MM.1S (cell line): ENCODE results near the gene DOK3.

Experiments
- DNase-seq: peaks from one replicate; pipeline ENCODE4 v3.0.0-alpha.2; 2015
- H2AFZ ChIP-seq: fragments of 300-600 bp; sonication (generic); 2 replicates; pipeline ENCODE4 v1.6.0; 2016; ENCODE audit warnings: antibody characterized with exemption, low read length
- H3F3A ChIP-seq: fragments of 300-600 bp; sonication (generic); 2 replicates; pipeline ENCODE4 v1.6.1; 2016; ENCODE audit warnings: mild to moderate bottlenecking, antibody characterized with exemption, low read length, moderate library complexity, mixed read lengths; ENCODE audit not compliant: insufficient read depth
- H3K27ac ChIP-seq: fragments of 300-600 bp; sonication (generic); 2 replicates; pipeline ENCODE4 v1.5.1; 2016; ENCODE audit warnings: mild to moderate bottlenecking, low read length
- H3K27me3 ChIP-seq: fragments of 300-600 bp; sonication (generic); replicated peaks from 2 replicates; pipeline ENCODE4 v1.6.0; 2016; ENCODE audit warnings: low read length; ENCODE audit not compliant: insufficient read depth
- H3K36me3 ChIP-seq: fragments of 300-600 bp; sonication (generic); replicated peaks from 2 replicates; pipeline ENCODE4 v1.6.1; 2016; ENCODE audit warnings: mild to moderate bottlenecking, low read length, mixed read lengths; ENCODE audit not compliant: insufficient read depth
- H3K4me1 ChIP-seq: fragments of 300-600 bp; sonication (generic); 2 replicates; pipeline ENCODE4 v1.6.1; 2016; ENCODE audit warnings: low read length, mixed read lengths
- H3K4me2 ChIP-seq: fragments of 300-600 bp; sonication (generic); 2 replicates; pipeline ENCODE4 v1.6.0; 2016; ENCODE audit warnings: low read depth, low read length
- H3K4me3 ChIP-seq: fragments of 300-600 bp; sonication (generic); 2 replicates; pipeline ENCODE4 v1.5.1; 2016; ENCODE audit warnings: low read length, mixed read lengths
- H3K79me2 ChIP-seq: fragments of 300-600 bp; sonication (generic); 2 replicates; pipeline ENCODE4 v1.6.1; 2016; ENCODE audit warnings: mixed run types, low read length, mixed read lengths
- H3K9ac ChIP-seq: fragments of 300-600 bp; sonication (generic); 2 replicates; pipeline ENCODE4 v1.6.1; 2016; ENCODE audit warnings: low read length, mixed read lengths
- H3K9me2 ChIP-seq: fragments of 300-600 bp; sonication (generic); replicated peaks from 2 replicates; pipeline ENCODE4 v1.6.1; 2016; ENCODE audit warnings: mild to moderate bottlenecking, low read length, mixed read lengths; ENCODE audit not compliant: insufficient read depth
- H3K9me3 ChIP-seq: fragments of 300-600 bp; sonication (generic); replicated peaks from 2 replicates; pipeline ENCODE4 v1.6.1; 2016; ENCODE audit warnings: mild to moderate bottlenecking, low read length, mixed read lengths; ENCODE audit not compliant: insufficient read depth
- H4K20me1 ChIP-seq: fragments of 300-600 bp; sonication (generic); 2 replicates; pipeline ENCODE4 v1.6.1; 2016; ENCODE audit warnings: mild to moderate bottlenecking, low read length, moderate library complexity, mixed read lengths; ENCODE audit not compliant: insufficient read depth
- EZH2 ChIP-seq: fragments of 300-600 bp; sonication (generic); optimal IDR thresholded peaks from 2 replicates; pipeline ENCODE3; 2017; ENCODE audit warnings: low read depth, mild to moderate bottlenecking, antibody characterized with exemption, low read length, mixed read lengths
- EZH2phosphoT487 ChIP-seq: fragments of 300-600 bp; sonication (generic); IDR thresholded peaks from 2 replicates; pipeline ENCODE4 v1.6.1; 2018; ENCODE audit warnings: antibody characterized with exemption, low read length
- TF ChIP-seq, protein P1 (sequence below): fragments of 300-600 bp; sonication (generic); IDR thresholded peaks from 2 replicates; pipeline ENCODE4 v1.5.1; 2016; ENCODE audit warnings: antibody characterized with exemption, low read length, mixed read lengths

DOK3 gene

DNA sequence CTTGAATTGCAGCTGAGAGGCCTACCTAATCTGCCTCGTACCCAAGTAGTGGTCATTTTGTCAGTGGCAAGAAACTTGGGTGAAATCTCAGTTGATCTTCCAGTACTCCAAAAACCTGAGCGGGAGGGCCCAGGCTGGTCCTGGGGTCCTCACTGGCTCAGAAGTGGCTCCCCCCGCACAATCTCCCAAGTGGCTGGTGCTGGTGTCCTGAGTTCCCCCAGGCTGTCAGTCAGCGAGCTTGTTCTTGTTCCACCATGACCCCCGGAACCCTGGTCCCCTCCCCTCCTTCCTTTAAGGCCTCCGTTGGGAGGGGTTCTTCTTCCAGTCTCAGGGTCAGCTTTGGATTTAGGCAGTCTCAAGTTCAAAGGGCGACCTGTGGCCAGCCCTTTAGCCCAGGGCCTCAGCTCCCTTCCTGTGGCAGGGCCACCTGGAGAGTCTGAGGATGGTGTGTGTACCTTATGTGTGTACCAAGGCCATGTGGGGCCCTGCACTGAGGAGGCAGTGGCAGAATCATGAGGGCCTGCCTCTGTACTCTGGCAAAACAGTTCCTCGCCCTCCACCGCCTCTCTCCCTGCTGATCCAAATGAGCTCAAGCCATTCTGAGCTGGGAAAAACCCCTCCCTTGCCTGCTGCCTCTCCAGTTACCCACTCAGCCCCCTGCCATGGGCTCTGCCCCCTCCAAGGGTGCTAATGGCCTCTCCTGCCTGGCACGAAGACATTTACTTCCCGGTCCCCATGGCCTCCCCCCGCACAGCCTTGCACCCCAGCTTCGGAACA is 31.7 kb downstream of the DOK3 start:
- no peak overlapping the region for H2AFZ ChIP-seq
- no peak overlapping the region for H3K4me2 ChIP-seq
- no peak for DNase-seq
- no peaks in the 10 kb centered on the region for H3K9me2 ChIP-seq
- no peaks in the 10 kb centered on the region for H3F3A ChIP-seq
- no peaks in the 10 kb centered on the region for H3K36me3 ChIP-seq
- H3K9ac ChIP-seq: no peak overlapping the region
- H3K79me2 ChIP-seq: no peaks in the 10 kb centered on the region
- no peaks in the 10 kb centered on the region for H4K20me1 ChIP-seq
- no peaks in the 10 kb centered on the region for H3K9me3 ChIP-seq
- no peaks in the 10 kb centered on the region for H3K4me1 ChIP-seq
- TF ChIP-seq EZH2phosphoT487: no peak
- TF ChIP-seq, protein P1, sequence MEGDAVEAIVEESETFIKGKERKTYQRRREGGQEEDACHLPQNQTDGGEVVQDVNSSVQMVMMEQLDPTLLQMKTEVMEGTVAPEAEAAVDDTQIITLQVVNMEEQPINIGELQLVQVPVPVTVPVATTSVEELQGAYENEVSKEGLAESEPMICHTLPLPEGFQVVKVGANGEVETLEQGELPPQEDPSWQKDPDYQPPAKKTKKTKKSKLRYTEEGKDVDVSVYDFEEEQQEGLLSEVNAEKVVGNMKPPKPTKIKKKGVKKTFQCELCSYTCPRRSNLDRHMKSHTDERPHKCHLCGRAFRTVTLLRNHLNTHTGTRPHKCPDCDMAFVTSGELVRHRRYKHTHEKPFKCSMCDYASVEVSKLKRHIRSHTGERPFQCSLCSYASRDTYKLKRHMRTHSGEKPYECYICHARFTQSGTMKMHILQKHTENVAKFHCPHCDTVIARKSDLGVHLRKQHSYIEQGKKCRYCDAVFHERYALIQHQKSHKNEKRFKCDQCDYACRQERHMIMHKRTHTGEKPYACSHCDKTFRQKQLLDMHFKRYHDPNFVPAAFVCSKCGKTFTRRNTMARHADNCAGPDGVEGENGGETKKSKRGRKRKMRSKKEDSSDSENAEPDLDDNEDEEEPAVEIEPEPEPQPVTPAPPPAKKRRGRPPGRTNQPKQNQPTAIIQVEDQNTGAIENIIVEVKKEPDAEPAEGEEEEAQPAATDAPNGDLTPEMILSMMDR: no peak
- no peak for TF ChIP-seq EZH2
- H3K27ac ChIP-seq: no peak overlapping the region
- peaks cover 12% of the 10 kb centered on the region for H3K27me3 ChIP-seq
- H3K4me3 ChIP-seq: no peak overlapping the region

DNA sequence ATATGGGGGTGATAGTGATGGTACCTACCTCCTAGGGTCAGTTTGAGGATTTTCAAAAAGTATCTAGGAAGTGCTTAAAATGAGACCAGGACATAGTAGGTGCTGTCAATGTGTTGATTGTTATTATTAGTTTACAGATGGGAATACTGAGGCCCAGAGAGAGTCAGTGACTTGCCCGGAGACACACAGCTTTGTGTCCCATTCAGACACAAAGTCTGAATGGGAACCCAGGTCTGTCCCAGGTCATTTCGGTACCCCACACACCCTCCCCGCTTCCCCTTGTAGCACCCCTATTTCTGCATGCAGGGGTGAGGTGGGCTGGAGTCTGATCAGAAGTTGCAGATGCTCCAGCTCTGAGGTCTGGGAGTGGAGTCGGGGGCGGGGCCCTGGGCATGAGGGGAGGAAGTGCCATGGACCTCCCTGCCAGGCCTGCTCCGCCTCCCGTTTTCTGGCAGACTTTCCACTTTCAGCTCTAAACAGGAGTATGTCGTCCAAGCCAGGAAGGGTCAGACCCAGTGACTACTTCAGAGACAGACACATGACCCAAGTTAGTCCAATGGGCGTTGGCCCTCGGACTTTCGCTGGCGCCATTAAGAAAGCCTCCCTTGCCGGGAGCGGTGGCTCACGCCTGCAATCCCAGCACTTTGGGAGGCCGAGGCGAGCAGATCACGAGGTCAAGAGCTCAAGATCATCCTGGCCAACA is 32.9 kb downstream of the DOK3 start:
- Histone ChIP-seq H3F3A (no peaks in the 10 kb centered on the region), H3K36me3 (no peaks in the 10 kb centered on the region), H3K9ac (no peak overlapping the region), H3K4me3 (no peak overlapping the region), H3K4me2 (no peak overlapping the region), H3K9me3 (no peaks in the 10 kb centered on the region), H3K9me2 (no peaks in the 10 kb centered on the region), H2AFZ (no peak overlapping the region), H4K20me1 (no peaks in the 10 kb centered on the region), H3K27ac (no peak overlapping the region), H3K4me1 (no peaks in the 10 kb centered on the region), H3K79me2 (no peaks in the 10 kb centered on the region), H3K27me3 (peaks cover 24% of the 10 kb centered on the region)
- TF ChIP-seq EZH2 (no peak), EZH2phosphoT487 (no peak)
- TF ChIP-seq, protein P1: no peak
- no peak for DNase-seq

DNA sequence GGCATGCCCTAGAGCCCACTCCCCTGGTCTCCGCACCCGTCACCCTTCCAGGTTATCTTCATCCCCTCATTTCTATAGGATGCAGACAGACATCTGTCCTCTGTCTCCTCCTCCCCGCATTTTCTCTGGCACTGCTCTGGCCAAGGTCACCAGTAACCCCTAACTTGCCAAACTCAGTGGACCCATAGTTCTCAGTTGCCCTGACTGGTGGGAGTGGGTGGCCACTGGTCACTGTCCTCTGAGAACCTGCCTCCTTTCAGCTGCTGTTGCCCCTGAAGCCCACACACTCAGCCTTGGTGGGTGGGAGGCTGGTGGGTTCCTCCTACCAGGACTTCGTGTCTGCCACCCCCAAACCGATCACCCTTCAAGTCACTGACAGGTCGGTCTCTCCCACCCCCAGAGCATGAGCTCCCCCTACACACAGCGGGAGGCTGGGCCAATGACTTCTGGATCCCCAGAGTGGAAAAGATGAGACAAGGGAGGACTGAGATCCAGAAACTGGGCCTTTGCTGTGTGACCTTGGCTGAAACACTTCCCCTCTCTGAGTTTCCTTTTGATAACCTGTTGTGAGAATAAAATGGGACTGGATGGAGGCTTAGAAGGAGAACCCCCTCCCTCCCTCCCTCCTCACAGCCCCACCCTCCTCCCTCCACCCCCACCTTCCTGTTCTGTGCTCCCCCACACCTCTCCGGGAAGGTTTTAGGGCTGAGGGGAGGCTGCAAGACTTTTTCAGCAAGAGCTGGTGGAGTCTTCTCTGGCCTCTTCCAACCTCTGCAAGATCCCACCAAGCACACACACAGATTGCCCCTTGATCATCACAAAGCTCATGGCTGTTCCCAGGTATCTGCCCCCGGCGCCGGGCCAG is 33.8 kb downstream of the DOK3 start:
- Histone ChIP-seq H3K9me3 (no peaks in the 10 kb centered on the region), H3K36me3 (no peaks in the 10 kb centered on the region), H3K79me2 (no peaks in the 10 kb centered on the region), H3K9me2 (no peaks in the 10 kb centered on the region), H3K27me3 (peaks cover 32% of the 10 kb centered on the region), H2AFZ (no peak overlapping the region), H4K20me1 (no peaks in the 10 kb centered on the region), H3K4me2 (no peak overlapping the region), H3K4me1 (no peaks in the 10 kb centered on the region), H3K27ac (no peak overlapping the region), H3K9ac (no peak overlapping the region), H3K4me3 (no peak overlapping the region), H3F3A (no peaks in the 10 kb centered on the region)
- TF ChIP-seq, protein P1: no peak
- TF ChIP-seq EZH2phosphoT487 (no peak), EZH2 (no peak)
- DNase-seq: no peak
